ENCODE results near the gene CDH23. TPM values are rescaled to one million over a fixed set of nuclear protein-coding genes. Genes with fewer than 3 reads are reported as not detected.

Gene CDH23
- total and polyA plus RNA-seq, 9 of the 15 experiments (the other 6 are each of a cell fraction or from before 2014, with no cell fraction given), result 0.18 to 1.2 (median 0.47) TPM

- TF ChIP-seq NRF1 (conservative IDR thresholded peaks at IDR 0.05 in 1 of 2, IDR thresholded peaks at IDR 0.05 in 1 of 2), result peak; percentile 60 to 66
- peak; percentile 89 for TF ChIP-seq HOMEZ (CRISPR knock-in tag; IDR thresholded peaks at IDR 0.05)
- no peak for TF ChIP-seq NR2C2 (CRISPR knock-in tag; IDR thresholded peaks at IDR 0.05)
- peak; percentile 88 for TF ChIP-seq NR2C2 (tag; IDR thresholded peaks at IDR 0.05)
- TF ChIP-seq IRF9 (tag; IDR thresholded peaks at IDR 0.05), result 0 out of 2 replicates have a peak, but pooled peaks have one; percentile 20
- TF ChIP-seq GATAD2B (IDR thresholded peaks at IDR 0.05; ENCODE audit: borderline replicate concordance), result peak; percentile 40; the same call in 1 of the 2 replicates
- peak; percentile 74 for TF ChIP-seq POLR2A (conservative IDR thresholded peaks at IDR 0.05)
- no peak for TF ChIP-seq NFYB (IDR thresholded peaks at IDR 0.05; ENCODE audit: extremely low read depth, insufficient read length)
- TF ChIP-seq ASH1L (IDR thresholded peaks at IDR 0.05; ENCODE audit: borderline replicate concordance, low read depth, partially characterized antibody), result no peak
- TF ChIP-seq ZNF589 (CRISPR knock-in tag; IDR thresholded peaks at IDR 0.05; ENCODE audit: low read depth), result peak; percentile 78; the same call in 1 of the 2 replicates
- TF ChIP-seq TAF7 (tag; IDR thresholded peaks at IDR 0.05), result peak; percentile 50
- TF ChIP-seq SMARCA4 (IDR thresholded peaks at IDR 0.05), result peak; percentile 86
- no peak for TF ChIP-seq BCOR (IDR thresholded peaks at IDR 0.05)
- peak; percentile 75; the same call in 1 of the 2 replicates for TF ChIP-seq ZBTB7A (IDR thresholded peaks at IDR 0.05; ENCODE audit: borderline replicate concordance, control insufficient read depth, low read depth, low read length)
- no peak; the same call in 1 of the 2 replicates for TF ChIP-seq ZBTB17 (CRISPR knock-in tag; IDR thresholded peaks at IDR 0.05)
- TF ChIP-seq, protein P1, sequence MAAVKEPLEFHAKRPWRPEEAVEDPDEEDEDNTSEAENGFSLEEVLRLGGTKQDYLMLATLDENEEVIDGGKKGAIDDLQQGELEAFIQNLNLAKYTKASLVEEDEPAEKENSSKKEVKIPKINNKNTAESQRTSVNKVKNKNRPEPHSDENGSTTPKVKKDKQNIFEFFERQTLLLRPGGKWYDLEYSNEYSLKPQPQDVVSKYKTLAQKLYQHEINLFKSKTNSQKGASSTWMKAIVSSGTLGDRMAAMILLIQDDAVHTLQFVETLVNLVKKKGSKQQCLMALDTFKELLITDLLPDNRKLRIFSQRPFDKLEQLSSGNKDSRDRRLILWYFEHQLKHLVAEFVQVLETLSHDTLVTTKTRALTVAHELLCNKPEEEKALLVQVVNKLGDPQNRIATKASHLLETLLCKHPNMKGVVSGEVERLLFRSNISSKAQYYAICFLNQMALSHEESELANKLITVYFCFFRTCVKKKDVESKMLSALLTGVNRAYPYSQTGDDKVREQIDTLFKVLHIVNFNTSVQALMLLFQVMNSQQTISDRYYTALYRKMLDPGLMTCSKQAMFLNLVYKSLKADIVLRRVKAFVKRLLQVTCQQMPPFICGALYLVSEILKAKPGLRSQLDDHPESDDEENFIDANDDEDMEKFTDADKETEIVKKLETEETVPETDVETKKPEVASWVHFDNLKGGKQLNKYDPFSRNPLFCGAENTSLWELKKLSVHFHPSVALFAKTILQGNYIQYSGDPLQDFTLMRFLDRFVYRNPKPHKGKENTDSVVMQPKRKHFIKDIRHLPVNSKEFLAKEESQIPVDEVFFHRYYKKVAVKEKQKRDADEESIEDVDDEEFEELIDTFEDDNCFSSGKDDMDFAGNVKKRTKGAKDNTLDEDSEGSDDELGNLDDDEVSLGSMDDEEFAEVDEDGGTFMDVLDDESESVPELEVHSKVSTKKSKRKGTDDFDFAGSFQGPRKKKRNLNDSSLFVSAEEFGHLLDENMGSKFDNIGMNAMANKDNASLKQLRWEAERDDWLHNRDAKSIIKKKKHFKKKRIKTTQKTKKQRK (IDR thresholded peaks at IDR 0.05; ENCODE audit: borderline replicate concordance, low read depth, low read length), result no peak
- TF ChIP-seq, protein P2, sequence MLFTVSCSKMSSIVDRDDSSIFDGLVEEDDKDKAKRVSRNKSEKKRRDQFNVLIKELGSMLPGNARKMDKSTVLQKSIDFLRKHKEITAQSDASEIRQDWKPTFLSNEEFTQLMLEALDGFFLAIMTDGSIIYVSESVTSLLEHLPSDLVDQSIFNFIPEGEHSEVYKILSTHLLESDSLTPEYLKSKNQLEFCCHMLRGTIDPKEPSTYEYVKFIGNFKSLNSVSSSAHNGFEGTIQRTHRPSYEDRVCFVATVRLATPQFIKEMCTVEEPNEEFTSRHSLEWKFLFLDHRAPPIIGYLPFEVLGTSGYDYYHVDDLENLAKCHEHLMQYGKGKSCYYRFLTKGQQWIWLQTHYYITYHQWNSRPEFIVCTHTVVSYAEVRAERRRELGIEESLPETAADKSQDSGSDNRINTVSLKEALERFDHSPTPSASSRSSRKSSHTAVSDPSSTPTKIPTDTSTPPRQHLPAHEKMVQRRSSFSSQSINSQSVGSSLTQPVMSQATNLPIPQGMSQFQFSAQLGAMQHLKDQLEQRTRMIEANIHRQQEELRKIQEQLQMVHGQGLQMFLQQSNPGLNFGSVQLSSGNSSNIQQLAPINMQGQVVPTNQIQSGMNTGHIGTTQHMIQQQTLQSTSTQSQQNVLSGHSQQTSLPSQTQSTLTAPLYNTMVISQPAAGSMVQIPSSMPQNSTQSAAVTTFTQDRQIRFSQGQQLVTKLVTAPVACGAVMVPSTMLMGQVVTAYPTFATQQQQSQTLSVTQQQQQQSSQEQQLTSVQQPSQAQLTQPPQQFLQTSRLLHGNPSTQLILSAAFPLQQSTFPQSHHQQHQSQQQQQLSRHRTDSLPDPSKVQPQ (CRISPR knock-in tag; IDR thresholded peaks at IDR 0.05; ENCODE audit: borderline replicate concordance), result 0 out of 2 replicates have a peak, but pooled peaks have one; percentile 39
- TF ChIP-seq ZNF347 (CRISPR knock-in tag; IDR thresholded peaks at IDR 0.05; ENCODE audit: low read depth), result no peak
These were observed 463.7 kb downstream of the CDH23 start (continued) for GRCh38 chr10:71860243-71861029.
